Mammary epithelial cell (primary cell): ENCODE data around the gene SLIT3.

Experiments
- EZH2 ChIP-seq: IDR thresholded peaks from 2 replicates; pipeline ENCODE4 v1.6.1; 2012; ENCODE audit warnings: low read length, inconsistent platforms, borderline replicate concordance
- TF ChIP-seq, protein P1 (sequence below), 2 donors: IDR thresholded peaks in 1 of 2; conservative IDR thresholded peaks in 1 of 2; 2 replicates each; pipeline ENCODE4 v1.5.1; 2011 to 2012; ENCODE audit warnings: inconsistent platforms in 2 of 2, low read length in 2 of 2, mild to moderate bottlenecking in 2 of 2, control low read depth in 1 of 2, low read depth in 1 of 2; ENCODE audit not compliant: insufficient read depth in 1 of 2; ENCODE audit errors: extremely low read depth in 1 of 2

DNA sequence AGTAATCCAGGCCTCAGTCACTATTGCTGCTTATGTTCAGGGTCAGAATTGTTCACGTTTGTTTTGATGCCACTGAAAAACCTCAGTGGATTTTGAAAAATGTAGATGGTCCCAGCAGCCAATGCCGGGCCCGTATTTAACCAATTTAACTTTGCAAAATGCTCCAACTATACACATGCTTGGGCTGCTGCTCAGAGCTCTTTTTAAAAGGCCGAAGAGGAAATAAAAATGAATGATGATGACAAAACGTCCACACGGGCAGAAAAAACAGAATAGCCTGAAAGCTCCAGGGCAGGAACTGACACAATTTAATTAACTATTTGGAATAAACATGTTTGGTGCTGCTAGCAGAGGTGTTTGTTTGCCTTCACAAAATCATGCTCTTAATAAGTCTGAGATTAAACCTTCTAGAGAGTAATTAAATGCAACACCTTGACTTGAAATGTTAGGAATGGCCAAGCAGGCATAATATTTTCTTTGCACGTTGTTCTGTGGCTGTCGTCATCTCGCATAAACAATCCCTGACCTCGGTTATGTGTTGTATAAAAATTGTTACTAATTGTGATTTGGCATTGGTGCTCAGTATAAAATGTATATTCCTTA is 152.7 kb downstream of the SLIT3 start:
- TF ChIP-seq, protein P1, sequence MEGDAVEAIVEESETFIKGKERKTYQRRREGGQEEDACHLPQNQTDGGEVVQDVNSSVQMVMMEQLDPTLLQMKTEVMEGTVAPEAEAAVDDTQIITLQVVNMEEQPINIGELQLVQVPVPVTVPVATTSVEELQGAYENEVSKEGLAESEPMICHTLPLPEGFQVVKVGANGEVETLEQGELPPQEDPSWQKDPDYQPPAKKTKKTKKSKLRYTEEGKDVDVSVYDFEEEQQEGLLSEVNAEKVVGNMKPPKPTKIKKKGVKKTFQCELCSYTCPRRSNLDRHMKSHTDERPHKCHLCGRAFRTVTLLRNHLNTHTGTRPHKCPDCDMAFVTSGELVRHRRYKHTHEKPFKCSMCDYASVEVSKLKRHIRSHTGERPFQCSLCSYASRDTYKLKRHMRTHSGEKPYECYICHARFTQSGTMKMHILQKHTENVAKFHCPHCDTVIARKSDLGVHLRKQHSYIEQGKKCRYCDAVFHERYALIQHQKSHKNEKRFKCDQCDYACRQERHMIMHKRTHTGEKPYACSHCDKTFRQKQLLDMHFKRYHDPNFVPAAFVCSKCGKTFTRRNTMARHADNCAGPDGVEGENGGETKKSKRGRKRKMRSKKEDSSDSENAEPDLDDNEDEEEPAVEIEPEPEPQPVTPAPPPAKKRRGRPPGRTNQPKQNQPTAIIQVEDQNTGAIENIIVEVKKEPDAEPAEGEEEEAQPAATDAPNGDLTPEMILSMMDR (conservative IDR thresholded peaks at IDR 0.05 in 1 of 2, IDR thresholded peaks at IDR 0.05 in 1 of 2; ENCODE audit: extremely low read depth in 1 of 2, insufficient read depth in 1 of 2, low read depth in 1 of 2, low read length in 2 of 2): no peak
- TF ChIP-seq EZH2: no peak
